HEK293 (cell line): ENCODE measurements around the gene MSRB3.

Experiments
- CTCF ChIA-PET: fragments of 350-600 bp; formaldehyde crosslinking; extraction: SDS; loops from one replicate; lab custom pipeline; 2021; ENCODE audit warnings: antibody characterized with exemption; lab: Yijun Ruan, JAX
- POLR2A ChIA-PET: fragments of 300-600 bp; formaldehyde crosslinking; extraction: SDS; loops from one replicate; lab custom pipeline; 2020; ENCODE audit warnings: antibody characterized with exemption, inconsistent platforms; lab: Yijun Ruan, JAX
- H3K27ac ChIP-seq: fragments of 200-500 bp; sonication (Bioruptor generic); 2 replicates; pipeline ENCODE4 v1.5.1; 2014; ENCODE audit warnings: low read depth, low read length, control low read depth, inconsistent platforms; ENCODE audit errors: extremely low read depth
- H3K36me3 ChIP-seq, 2 experiments: fragments of 200-500 bp in 1 of 2; sonication (Bioruptor generic) in 1 of 2; 1 replicate in 1 of 2; 2 replicates in 1 of 2; pipeline ENCODE4 v1.5.1; 2014 to 2017; ENCODE audit warnings: inconsistent platforms in 2 of 2, low read length in 2 of 2; ENCODE audit not compliant: control insufficient read depth in 2 of 2, insufficient read depth in 1 of 2
- H3K4me1 ChIP-seq: fragments of 200-500 bp; sonication (Bioruptor generic); 2 replicates; pipeline ENCODE4 v1.5.1; 2014; ENCODE audit warnings: mild to moderate bottlenecking, low read length, inconsistent platforms; ENCODE audit not compliant: control insufficient read depth, insufficient read depth
- H3K4me3 ChIP-seq: 2 replicates; pipeline ENCODE4 v1.5.1; 2011; ENCODE audit warnings: low read depth, mild to moderate bottlenecking, control low read depth, low read length, moderate library complexity
- H3K9me3 ChIP-seq: fragments of 200-500 bp; sonication (Bioruptor generic); 2 replicates; pipeline ENCODE4 v1.5.1; 2014; ENCODE audit warnings: low read depth, low read length, inconsistent platforms; ENCODE audit not compliant: control insufficient read depth, insufficient read depth
- GLIS1 ChIP-seq: fragments of 450-650 bp; formaldehyde crosslinking; IDR thresholded peaks from 2 replicates; pipeline ENCODE4 v1.5.1; 2016; ENCODE audit warnings: missing biosample characterization, missing genetic modification characterization
- HIC1 ChIP-seq: fragments of 450-650 bp; formaldehyde crosslinking; IDR thresholded peaks from 2 replicates; pipeline ENCODE4 v1.5.1; 2016; ENCODE audit warnings: missing biosample characterization, missing genetic modification characterization
- MZF1 ChIP-seq: fragments of 450-650 bp; formaldehyde crosslinking; IDR thresholded peaks from 2 replicates; pipeline ENCODE4 v1.5.1; 2017; ENCODE audit warnings: missing biosample characterization, missing genetic modification characterization, borderline replicate concordance
- PRDM1 ChIP-seq: fragments of 450-650 bp; formaldehyde crosslinking; IDR thresholded peaks from 2 replicates; pipeline ENCODE4; 2016; ENCODE audit warnings: missing biosample characterization, missing genetic modification characterization
- PRDM2 ChIP-seq: fragments of 450-650 bp; formaldehyde crosslinking; IDR thresholded peaks from 2 replicates; pipeline ENCODE4 v1.5.1; 2016; ENCODE audit warnings: missing biosample characterization, missing genetic modification characterization, borderline replicate concordance
- REST ChIP-seq: fragments of 450-650 bp; formaldehyde crosslinking; IDR thresholded peaks from 2 replicates; pipeline ENCODE4 v1.5.1; 2016; ENCODE audit warnings: missing biosample characterization, missing genetic modification characterization
- SP7 ChIP-seq: fragments of 450-650 bp; formaldehyde crosslinking; IDR thresholded peaks from 2 replicates; pipeline ENCODE4 v1.5.1; 2016; ENCODE audit warnings: missing biosample characterization, missing genetic modification characterization
- ZBTB8A ChIP-seq: fragments of 450-650 bp; formaldehyde crosslinking; IDR thresholded peaks from 2 replicates; pipeline ENCODE4 v1.5.1; 2016; ENCODE audit warnings: missing biosample characterization, missing genetic modification characterization
- ZNF114 ChIP-seq: fragments of 450-650 bp; formaldehyde crosslinking; IDR thresholded peaks from 2 replicates; pipeline ENCODE4 v1.5.0; 2017; ENCODE audit warnings: missing biosample characterization, missing genetic modification characterization
- ZNF16 ChIP-seq: fragments of 450-650 bp; formaldehyde crosslinking; IDR thresholded peaks from 2 replicates; pipeline ENCODE4 v1.5.1; 2016; ENCODE audit warnings: low read depth, missing biosample characterization, missing genetic modification characterization
- ZNF211 ChIP-seq: fragments of 450-650 bp; formaldehyde crosslinking; IDR thresholded peaks from 2 replicates; pipeline ENCODE4 v1.5.1; 2016; ENCODE audit warnings: low read depth, missing biosample characterization, missing genetic modification characterization
- ZNF324 ChIP-seq: fragments of 450-650 bp; formaldehyde crosslinking; IDR thresholded peaks from 2 replicates; pipeline ENCODE4 v1.5.1; 2016; ENCODE audit warnings: missing biosample characterization, missing genetic modification characterization
- ZNF423 ChIP-seq: fragments of 450-650 bp; formaldehyde crosslinking; IDR thresholded peaks from 2 replicates; pipeline ENCODE4 v1.5.1; 2016; ENCODE audit warnings: missing biosample characterization, missing genetic modification characterization
- ZNF555 ChIP-seq: fragments of 450-650 bp; formaldehyde crosslinking; conservative IDR thresholded peaks from 2 replicates; pipeline ENCODE4 v1.5.1; 2017; ENCODE audit warnings: missing biosample characterization, mild to moderate bottlenecking, missing genetic modification characterization, inconsistent platforms
- ZNF571 ChIP-seq: fragments of 450-650 bp; formaldehyde crosslinking; IDR thresholded peaks from 2 replicates; pipeline ENCODE4 v1.5.0; 2017; ENCODE audit warnings: missing biosample characterization, missing genetic modification characterization
- ZNF596 ChIP-seq: fragments of 450-650 bp; IDR thresholded peaks from 2 replicates; pipeline ENCODE4 v1.5.0; 2018; ENCODE audit warnings: missing biosample characterization, mild to moderate bottlenecking, missing genetic modification characterization, moderate library complexity
- ZNF623 ChIP-seq: fragments of 450-650 bp; formaldehyde crosslinking; IDR thresholded peaks from 2 replicates; pipeline ENCODE4 v1.5.1; 2016; ENCODE audit warnings: missing biosample characterization, missing genetic modification characterization
- ZNF660 ChIP-seq: fragments of 450-650 bp; IDR thresholded peaks from 2 replicates; pipeline ENCODE4 v1.5.1; 2018; ENCODE audit warnings: missing biosample characterization, mild to moderate bottlenecking, missing genetic modification characterization
- ZNF777 ChIP-seq: fragments of 450-650 bp; formaldehyde crosslinking; IDR thresholded peaks from 2 replicates; pipeline ENCODE4 v1.5.1; 2017; ENCODE audit warnings: missing biosample characterization, missing genetic modification characterization, borderline replicate concordance
- TF ChIP-seq, protein P1 (sequence below): fragments of 450-650 bp; formaldehyde crosslinking; IDR thresholded peaks from 2 replicates; pipeline ENCODE4 v1.5.1; 2016; ENCODE audit warnings: missing biosample characterization, missing genetic modification characterization
- TF ChIP-seq, protein P2 (sequence below): fragments of 450-650 bp; formaldehyde crosslinking; IDR thresholded peaks from 2 replicates; pipeline ENCODE4 v1.5.1; 2016; ENCODE audit warnings: missing biosample characterization, missing genetic modification characterization

MSRB3 gene

DNA sequence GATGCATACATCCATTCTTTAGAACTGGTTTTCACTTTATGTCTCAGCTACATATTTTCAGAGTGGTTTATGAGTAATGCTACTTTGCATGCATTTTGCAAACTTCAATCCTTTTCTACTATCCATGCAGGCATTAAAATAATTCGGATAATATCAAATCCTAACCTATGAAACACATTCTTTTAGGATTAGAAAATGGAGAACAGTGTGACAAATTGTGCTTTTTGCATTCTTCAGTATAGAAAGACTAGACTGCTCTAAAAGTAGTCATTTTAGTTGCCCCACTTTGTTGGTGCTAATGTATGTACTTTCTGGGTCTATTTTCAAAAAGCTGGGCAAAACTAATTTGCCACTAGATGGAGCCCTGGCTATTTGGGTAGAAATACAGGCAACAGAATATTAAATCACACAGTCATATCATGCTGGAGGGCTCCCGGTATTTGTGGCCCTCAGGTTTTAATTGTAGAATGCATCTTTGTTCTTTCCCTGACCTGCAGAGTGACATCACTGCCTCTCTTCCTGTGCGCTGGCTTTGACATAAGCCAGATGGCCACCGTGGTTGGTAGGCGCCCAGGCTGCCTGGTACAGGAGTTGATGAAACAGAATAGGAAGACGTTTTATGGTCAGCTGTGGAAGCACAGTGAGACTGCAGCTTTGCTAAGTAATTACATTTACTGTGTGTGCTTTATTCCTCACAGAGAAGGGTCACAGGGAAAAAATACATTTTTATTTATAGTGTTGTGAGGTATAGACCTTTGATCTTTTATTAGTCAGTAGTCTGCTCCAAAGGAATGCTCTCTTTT lies 28.1 kb downstream of the MSRB3 start (continued):
- TF ChIP-seq, protein P1, sequence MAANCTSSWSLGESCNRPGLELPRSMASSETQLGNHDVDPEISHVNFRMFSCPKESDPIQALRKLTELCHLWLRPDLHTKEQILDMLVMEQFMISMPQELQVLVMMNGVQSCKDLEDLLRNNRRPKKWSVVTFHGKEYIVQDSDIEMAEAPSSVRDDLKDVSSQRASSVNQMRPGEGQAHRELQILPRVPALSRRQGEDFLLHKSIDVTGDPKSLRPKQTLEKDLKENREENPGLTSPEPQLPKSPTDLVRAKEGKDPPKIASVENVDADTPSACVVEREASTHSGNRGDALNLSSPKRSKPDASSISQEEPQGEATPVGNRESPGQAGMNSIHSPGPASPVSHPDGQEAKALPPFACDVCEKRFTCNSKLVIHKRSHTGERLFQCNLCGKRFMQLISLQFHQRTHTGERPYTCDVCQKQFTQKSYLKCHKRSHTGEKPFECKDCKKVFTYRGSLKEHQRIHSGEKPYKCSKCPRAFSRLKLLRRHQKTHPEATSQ (tag by site-specific recombination), result no peak
- TF ChIP-seq GLIS1 (tag by site-specific recombination), result peak; percentile 64; the same call in 1 of the 2 replicates
- no peak for TF ChIP-seq HIC1 (tag by site-specific recombination)
- TF ChIP-seq ZNF660 (tag by site-specific recombination), result peak; percentile 55; the same call in 1 of the 2 replicates
- no peak for TF ChIP-seq ZNF211 (tag by site-specific recombination)
- TF ChIP-seq MZF1 (tag by site-specific recombination), result peak; percentile 33; the same call in 1 of the 2 replicates
- TF ChIP-seq, protein P2, sequence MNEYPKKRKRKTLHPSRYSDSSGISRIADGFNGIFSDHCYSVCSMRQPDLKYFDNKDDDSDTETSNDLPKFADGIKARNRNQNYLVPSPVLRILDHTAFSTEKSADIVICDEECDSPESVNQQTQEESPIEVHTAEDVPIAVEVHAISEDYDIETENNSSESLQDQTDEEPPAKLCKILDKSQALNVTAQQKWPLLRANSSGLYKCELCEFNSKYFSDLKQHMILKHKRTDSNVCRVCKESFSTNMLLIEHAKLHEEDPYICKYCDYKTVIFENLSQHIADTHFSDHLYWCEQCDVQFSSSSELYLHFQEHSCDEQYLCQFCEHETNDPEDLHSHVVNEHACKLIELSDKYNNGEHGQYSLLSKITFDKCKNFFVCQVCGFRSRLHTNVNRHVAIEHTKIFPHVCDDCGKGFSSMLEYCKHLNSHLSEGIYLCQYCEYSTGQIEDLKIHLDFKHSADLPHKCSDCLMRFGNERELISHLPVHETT (tag by site-specific recombination), result no peak
- TF ChIP-seq ZBTB8A (tag by site-specific recombination), result 0 out of 2 replicates have a peak, but pooled peaks have one; percentile 15

DNA sequence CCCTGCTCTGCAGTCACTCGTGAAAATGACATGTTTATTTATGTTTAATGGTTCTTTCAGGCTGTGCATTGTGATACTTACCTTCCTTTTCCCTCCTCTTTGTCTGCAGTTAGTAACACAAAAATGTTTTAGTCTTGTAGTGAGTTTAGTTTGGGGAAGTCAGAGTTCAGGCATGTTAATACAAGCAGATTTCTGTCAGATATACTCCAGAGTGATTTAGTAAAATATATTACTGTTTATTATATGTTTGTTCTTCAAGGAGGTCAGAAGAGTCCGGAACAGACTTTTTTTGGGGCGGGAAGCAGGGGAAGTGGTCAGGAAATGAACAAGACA lies 28.7 kb downstream of the MSRB3 start:
- no peak overlapping the region for H3K4me3 ChIP-seq
- H3K9me3 ChIP-seq, result no peaks in the 10 kb centered on the region
- H3K36me3 ChIP-seq, result peaks cover 0 to 5% of the 10 kb centered on the region in 2 experiments; a peak in 1 of 3 replicates
- 0 out of 2 replicates have a peak, but pooled peaks cover 3% of the 10 kb centered on the region for H3K4me1 ChIP-seq
- no peak overlapping the region for H3K27ac ChIP-seq
- POLR2A ChIA-PET, result no interaction called here
- CTCF ChIA-PET, result interaction anchor here (0.6 to 1.7 kb wide), 8 partner anchors 20 to 823 kb away, joined by 3 to 5 read pairs (median 4); partner anchors contain the start of gene LLPH
- TF ChIP-seq PRDM1, result no peak
- no peak for TF ChIP-seq ZNF324 (tag by site-specific recombination)
- no peak for TF ChIP-seq ZNF555 (tag by site-specific recombination)
- no peak for TF ChIP-seq ZNF777
- no peak for TF ChIP-seq ZNF596
- TF ChIP-seq REST, result no peak
- no peak for TF ChIP-seq ZNF423 (tag by site-specific recombination)
- TF ChIP-seq ZNF114, result no peak
- TF ChIP-seq PRDM2 (tag by site-specific recombination), result no peak
- no peak for TF ChIP-seq ZNF16 (tag by site-specific recombination)
- no peak for TF ChIP-seq ZNF571 (tag by site-specific recombination)
- no peak for TF ChIP-seq ZNF623
- peak; percentile 25; the same call in 1 of the 2 replicates for TF ChIP-seq SP7
